A549 (cell line): ENCODE data around the gene CDK14.

ENCODE experiments used
- CBX2 ChIP-seq: fragments of 200-600 bp; sonication (generic); IDR thresholded peaks from 2 replicates; pipeline ENCODE4 v1.6.1; 2016; ENCODE audit warnings: low read depth, mild to moderate bottlenecking, borderline replicate concordance
- EP300 ChIP-seq, 2 experiments: fragments of >200 bp; sonication (Bioruptor Twin); formaldehyde crosslinking; IDR thresholded peaks; 2 replicates in 1 of 2; 3 replicates in 1 of 2; pipeline ENCODE4 v1.6.1; 2016 to 2017
- POLR2A ChIP-seq: IDR thresholded peaks from 2 replicates; pipeline ENCODE4 v1.6.1; 2012; ENCODE audit warnings: mild to moderate bottlenecking, low read length
- RARB ChIP-seq: fragments of 250-450 bp; sonication (Bioruptor Pico); IDR thresholded peaks from 2 replicates; pipeline ENCODE4 v1.8.0; 2021; ENCODE audit warnings: mild to moderate bottlenecking, moderate library complexity
- TP53 ChIP-seq: fragments of 250-450 bp; sonication (Bioruptor Pico); IDR thresholded peaks from 2 replicates; pipeline ENCODE4 v1.5.0; 2021; ENCODE audit warnings: mild to moderate bottlenecking, moderate library complexity
- ZC3H11A ChIP-seq: fragments of 450-650 bp; IDR thresholded peaks from 2 replicates; pipeline ENCODE4 v1.6.1; 2014; ENCODE audit warnings: antibody characterized with exemption, mild to moderate bottlenecking
- TF ChIP-seq, protein P1 (sequence below): fragments of 450-650 bp; IDR thresholded peaks from 2 replicates; pipeline ENCODE4 v1.6.1; 2014; ENCODE audit warnings: antibody characterized with exemption
- TF ChIP-seq, protein P2 (sequence below): fragments of >200 bp; sonication (Bioruptor Twin); formaldehyde crosslinking; IDR thresholded peaks from 3 replicates; pipeline ENCODE4 v1.5.1; 2016

DNA sequence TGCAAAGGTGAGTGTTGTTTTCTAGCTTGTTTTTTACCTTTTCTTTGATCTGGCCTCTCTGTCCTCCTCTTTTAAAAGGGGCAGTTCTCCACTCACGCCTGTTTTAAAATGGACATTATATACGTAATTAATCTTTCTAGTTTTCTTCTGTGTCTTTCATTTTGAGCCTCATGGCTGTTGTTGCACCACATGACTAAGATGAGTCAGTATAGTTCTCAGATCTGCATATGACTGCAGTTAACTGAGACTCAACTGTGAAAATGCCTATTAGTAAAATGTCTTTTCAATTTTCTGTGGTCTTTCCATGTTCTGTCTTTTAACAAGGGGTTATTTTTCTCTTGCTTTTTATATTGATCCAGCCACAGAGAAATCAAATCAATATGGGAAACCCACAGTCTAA is 296.1 kb downstream of the CDK14 start:
- TF ChIP-seq TP53 (CRISPR knock-in tag) (no peak), POLR2A (no peak), RARB (CRISPR knock-in tag) (no peak), CBX2 (no peak), ZC3H11A (no peak), EP300 (IDR thresholded peaks at IDR 0.05) (no peak)
- TF ChIP-seq, protein P1, sequence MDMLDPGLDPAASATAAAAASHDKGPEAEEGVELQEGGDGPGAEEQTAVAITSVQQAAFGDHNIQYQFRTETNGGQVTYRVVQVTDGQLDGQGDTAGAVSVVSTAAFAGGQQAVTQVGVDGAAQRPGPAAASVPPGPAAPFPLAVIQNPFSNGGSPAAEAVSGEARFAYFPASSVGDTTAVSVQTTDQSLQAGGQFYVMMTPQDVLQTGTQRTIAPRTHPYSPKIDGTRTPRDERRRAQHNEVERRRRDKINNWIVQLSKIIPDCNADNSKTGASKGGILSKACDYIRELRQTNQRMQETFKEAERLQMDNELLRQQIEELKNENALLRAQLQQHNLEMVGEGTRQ, result no peak
- TF ChIP-seq, protein P2, sequence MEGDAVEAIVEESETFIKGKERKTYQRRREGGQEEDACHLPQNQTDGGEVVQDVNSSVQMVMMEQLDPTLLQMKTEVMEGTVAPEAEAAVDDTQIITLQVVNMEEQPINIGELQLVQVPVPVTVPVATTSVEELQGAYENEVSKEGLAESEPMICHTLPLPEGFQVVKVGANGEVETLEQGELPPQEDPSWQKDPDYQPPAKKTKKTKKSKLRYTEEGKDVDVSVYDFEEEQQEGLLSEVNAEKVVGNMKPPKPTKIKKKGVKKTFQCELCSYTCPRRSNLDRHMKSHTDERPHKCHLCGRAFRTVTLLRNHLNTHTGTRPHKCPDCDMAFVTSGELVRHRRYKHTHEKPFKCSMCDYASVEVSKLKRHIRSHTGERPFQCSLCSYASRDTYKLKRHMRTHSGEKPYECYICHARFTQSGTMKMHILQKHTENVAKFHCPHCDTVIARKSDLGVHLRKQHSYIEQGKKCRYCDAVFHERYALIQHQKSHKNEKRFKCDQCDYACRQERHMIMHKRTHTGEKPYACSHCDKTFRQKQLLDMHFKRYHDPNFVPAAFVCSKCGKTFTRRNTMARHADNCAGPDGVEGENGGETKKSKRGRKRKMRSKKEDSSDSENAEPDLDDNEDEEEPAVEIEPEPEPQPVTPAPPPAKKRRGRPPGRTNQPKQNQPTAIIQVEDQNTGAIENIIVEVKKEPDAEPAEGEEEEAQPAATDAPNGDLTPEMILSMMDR, result no peak
